ENCODE measurements around the gene SLC4A4. TPM values are rescaled to one million over a fixed set of nuclear protein-coding genes. Genes with fewer than 3 reads are reported as not detected.

Gene SLC4A4
- total and polyA plus RNA-seq, 4 donors = 3.0 to 36.7 (median 8.2) TPM

DNA sequence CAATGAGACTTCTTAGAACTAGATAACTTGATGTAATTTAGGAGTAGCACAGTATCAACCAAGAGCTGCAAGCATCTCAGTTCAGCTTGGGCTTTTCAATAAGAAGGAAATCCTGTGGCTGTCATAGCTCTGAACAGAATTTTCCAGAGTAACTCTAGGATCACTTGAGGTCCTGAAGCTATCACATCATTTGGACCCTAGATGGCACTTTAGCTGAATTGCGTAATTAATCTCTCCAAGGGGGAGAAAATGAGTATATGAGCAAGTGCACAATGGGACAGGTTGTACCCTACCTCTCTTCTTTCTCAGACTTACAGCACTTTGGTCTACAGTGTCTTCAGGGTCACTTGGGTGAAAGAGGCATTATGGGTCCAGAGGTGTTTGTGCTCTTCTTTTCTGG, 45.2 kb downstream of the SLC4A4 start:
- Histone ChIP-seq H3K4me1 (ENCODE audit: control insufficient read depth in 4 of 4, insufficient read depth in 4 of 4, low read length in 3 of 4) (peaks cover 4 to 24% (median 19%) of the 10 kb centered on the region in 4 donors), H3K9ac (ENCODE audit: low read depth in 1 of 2, low read length in 2 of 2) (no peak overlapping the region), H3K36me3 (ENCODE audit: control insufficient read depth in 4 of 4, insufficient read depth in 3 of 4, low read depth in 1 of 4, low read length in 3 of 4) (no peaks in the 10 kb centered on the region), H3K4me3 (ENCODE audit: low read depth in 1 of 3, low read length in 3 of 3) (no peak overlapping the region), H3K9me3 (ENCODE audit: control insufficient read depth in 4 of 4, low read length in 3 of 4) (no peaks in the 10 kb centered on the region), H3K27me3 (ENCODE audit: control insufficient read depth in 4 of 4, insufficient read depth in 4 of 4, low read length in 3 of 4) (no peaks in the 10 kb centered on the region), H3K27ac (ENCODE audit: low read depth in 1 of 2, low read length in 2 of 2) (no peak overlapping the region)
- DNase-seq (ENCODE audit: low spot score) = no peak
- WGBS = 97% methylated on average over 1 of the region's 1 CpG
- TF ChIP-seq HNF4A (conservative IDR thresholded peaks at IDR 0.05) (peak; percentile 3 to 15), EGR1 (IDR thresholded peaks at IDR 0.05; ENCODE audit: low read depth in 2 of 2) (no peak), RXRA (IDR thresholded peaks at IDR 0.05) (peak in 1 of 2 donors; percentile 14)

DNA sequence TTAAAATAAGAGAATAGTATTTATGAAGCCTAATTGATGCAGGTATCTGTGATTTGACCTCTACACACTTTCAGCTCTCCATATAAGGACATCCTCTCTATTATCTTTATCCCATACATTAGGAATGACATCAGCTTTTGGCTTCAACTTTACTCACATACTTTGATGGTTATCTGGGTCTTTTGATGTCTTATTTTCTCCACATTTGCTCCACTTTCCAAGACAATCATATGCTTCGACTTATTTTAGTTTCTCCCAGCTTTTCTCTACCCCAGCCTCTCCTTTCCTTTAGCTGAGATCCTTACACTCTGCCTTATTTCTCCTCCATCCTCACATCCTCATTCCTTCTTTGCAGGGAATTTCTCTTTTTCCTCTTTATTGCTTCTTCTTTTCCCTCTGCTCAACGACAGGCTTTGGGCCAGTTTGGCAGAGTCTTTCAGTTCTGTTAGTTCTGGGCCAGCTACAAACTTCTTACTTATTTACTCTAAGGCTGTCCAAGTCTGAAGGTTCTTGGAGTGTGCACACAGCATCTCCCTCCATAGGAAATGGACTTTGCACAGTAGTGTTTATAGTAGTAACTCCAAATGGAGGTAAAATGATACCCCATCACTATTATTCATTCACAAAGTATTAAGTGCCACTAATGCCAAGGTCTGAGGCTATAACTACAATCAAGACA, 50.5 kb downstream of the SLC4A4 start:
- DNase-seq (ENCODE audit: low spot score) = no peak
- Histone ChIP-seq H3K9ac (ENCODE audit: low read depth in 1 of 2, low read length in 2 of 2) (no peak overlapping the region), H3K9me3 (ENCODE audit: control insufficient read depth in 4 of 4, low read length in 3 of 4) (no peaks in the 10 kb centered on the region), H3K27ac (ENCODE audit: low read depth in 1 of 2, low read length in 2 of 2) (no peak overlapping the region), H3K4me1 (ENCODE audit: control insufficient read depth in 4 of 4, insufficient read depth in 4 of 4, low read length in 3 of 4) (peaks cover 2 to 21% (median 13%) of the 10 kb centered on the region in 4 donors), H3K27me3 (ENCODE audit: control insufficient read depth in 4 of 4, insufficient read depth in 4 of 4, low read length in 3 of 4) (no peaks in the 10 kb centered on the region), H3K4me3 (ENCODE audit: low read depth in 1 of 3, low read length in 3 of 3) (no peak overlapping the region), H3K36me3 (ENCODE audit: control insufficient read depth in 4 of 4, insufficient read depth in 3 of 4, low read depth in 1 of 4, low read length in 3 of 4) (no peaks in the 10 kb centered on the region)
- 52% methylated on average over 2 of the region's 2 CpGs for WGBS
- no peak for TF ChIP-seq GABPA (IDR thresholded peaks at IDR 0.05 in 1 of 2, conservative IDR thresholded peaks at IDR 0.05 in 1 of 2)
- TF ChIP-seq HNF4A (conservative IDR thresholded peaks at IDR 0.05) = peak; percentile 32 to 47
- TF ChIP-seq, protein P1, sequence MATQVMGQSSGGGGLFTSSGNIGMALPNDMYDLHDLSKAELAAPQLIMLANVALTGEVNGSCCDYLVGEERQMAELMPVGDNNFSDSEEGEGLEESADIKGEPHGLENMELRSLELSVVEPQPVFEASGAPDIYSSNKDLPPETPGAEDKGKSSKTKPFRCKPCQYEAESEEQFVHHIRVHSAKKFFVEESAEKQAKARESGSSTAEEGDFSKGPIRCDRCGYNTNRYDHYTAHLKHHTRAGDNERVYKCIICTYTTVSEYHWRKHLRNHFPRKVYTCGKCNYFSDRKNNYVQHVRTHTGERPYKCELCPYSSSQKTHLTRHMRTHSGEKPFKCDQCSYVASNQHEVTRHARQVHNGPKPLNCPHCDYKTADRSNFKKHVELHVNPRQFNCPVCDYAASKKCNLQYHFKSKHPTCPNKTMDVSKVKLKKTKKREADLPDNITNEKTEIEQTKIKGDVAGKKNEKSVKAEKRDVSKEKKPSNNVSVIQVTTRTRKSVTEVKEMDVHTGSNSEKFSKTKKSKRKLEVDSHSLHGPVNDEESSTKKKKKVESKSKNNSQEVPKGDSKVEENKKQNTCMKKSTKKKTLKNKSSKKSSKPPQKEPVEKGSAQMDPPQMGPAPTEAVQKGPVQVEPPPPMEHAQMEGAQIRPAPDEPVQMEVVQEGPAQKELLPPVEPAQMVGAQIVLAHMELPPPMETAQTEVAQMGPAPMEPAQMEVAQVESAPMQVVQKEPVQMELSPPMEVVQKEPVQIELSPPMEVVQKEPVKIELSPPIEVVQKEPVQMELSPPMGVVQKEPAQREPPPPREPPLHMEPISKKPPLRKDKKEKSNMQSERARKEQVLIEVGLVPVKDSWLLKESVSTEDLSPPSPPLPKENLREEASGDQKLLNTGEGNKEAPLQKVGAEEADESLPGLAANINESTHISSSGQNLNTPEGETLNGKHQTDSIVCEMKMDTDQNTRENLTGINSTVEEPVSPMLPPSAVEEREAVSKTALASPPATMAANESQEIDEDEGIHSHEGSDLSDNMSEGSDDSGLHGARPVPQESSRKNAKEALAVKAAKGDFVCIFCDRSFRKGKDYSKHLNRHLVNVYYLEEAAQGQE (IDR thresholded peaks at IDR 0.05) = no peak
- no peak for TF ChIP-seq HNF4G (IDR thresholded peaks at IDR 0.05)
- peak; percentile 27 for TF ChIP-seq YY1 (IDR thresholded peaks at IDR 0.05)
- no peak for TF ChIP-seq JUND (IDR thresholded peaks at IDR 0.05)

DNA sequence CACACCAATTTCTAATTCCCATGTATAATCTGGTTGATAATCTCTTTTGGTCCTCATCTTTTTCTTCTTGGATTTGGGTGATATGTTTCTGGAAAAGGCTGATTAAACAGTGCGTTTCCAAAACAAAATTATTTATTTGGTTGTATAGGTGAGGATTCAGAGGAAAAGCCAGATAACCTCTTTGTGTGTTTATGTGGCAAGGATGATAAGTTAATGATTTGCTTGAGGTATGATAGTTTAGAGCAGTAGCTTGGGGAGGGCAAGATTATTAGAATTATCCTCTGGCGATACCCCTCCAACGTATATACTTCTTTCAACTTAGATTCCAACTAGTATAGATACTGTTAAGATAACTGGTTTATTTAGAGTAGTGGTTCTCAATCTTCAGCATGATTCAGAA, 53.3 kb downstream of the SLC4A4 start:
- Histone ChIP-seq H3K4me1 (ENCODE audit: control insufficient read depth in 4 of 4, insufficient read depth in 4 of 4, low read length in 3 of 4) (peaks cover 2 to 21% (median 13%) of the 10 kb centered on the region in 4 donors), H3K27me3 (ENCODE audit: control insufficient read depth in 4 of 4, insufficient read depth in 4 of 4, low read length in 3 of 4) (no peaks in the 10 kb centered on the region), H3K36me3 (ENCODE audit: control insufficient read depth in 4 of 4, insufficient read depth in 3 of 4, low read depth in 1 of 4, low read length in 3 of 4) (no peaks in the 10 kb centered on the region), H3K9me3 (ENCODE audit: control insufficient read depth in 4 of 4, low read length in 3 of 4) (no peaks in the 10 kb centered on the region), H3K4me3 (ENCODE audit: low read depth in 1 of 3, low read length in 3 of 3) (no peak overlapping the region), H3K27ac (ENCODE audit: low read depth in 1 of 2, low read length in 2 of 2) (no peak overlapping the region), H3K9ac (ENCODE audit: low read depth in 1 of 2, low read length in 2 of 2) (no peak overlapping the region)
- WGBS = 45% methylated on average over 3 of the region's 3 CpGs
- TF ChIP-seq TAF1 (conservative IDR thresholded peaks at IDR 0.05) (no peak), YY1 (IDR thresholded peaks at IDR 0.05) (no peak), RAD21 (IDR thresholded peaks at IDR 0.05) (peak; percentile 12 to 47), HNF4A (conservative IDR thresholded peaks at IDR 0.05) (peak in 1 of 2 donors; percentile 18), JUND (IDR thresholded peaks at IDR 0.05) (no peak), SP1 (IDR thresholded peaks at IDR 0.05) (peak; percentile 22), RXRA (IDR thresholded peaks at IDR 0.05) (peak in 1 of 2 donors; percentile 36)
- TF ChIP-seq, protein P2, sequence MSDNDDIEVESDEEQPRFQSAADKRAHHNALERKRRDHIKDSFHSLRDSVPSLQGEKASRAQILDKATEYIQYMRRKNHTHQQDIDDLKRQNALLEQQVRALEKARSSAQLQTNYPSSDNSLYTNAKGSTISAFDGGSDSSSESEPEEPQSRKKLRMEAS (IDR thresholded peaks at IDR 0.05) = no peak
- TF ChIP-seq, protein P3, sequence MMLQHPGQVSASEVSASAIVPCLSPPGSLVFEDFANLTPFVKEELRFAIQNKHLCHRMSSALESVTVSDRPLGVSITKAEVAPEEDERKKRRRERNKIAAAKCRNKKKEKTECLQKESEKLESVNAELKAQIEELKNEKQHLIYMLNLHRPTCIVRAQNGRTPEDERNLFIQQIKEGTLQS (IDR thresholded peaks at IDR 0.05) = no peak
- DNase-seq (ENCODE audit: low spot score) = no peak

Measured in liver (tissue), 9 donors.